ENCODE data around the gene HSPB1. TPM values are rescaled to one million over a fixed set of nuclear protein-coding genes. Genes with fewer than 3 reads are reported as not detected.
A peak's percentile ranks its signal among the peaks of the same experiment; 100 is the strongest.

Gene HSPB1
- total and polyA plus RNA-seq, 7 donors: 1,312 to 5,803 (median 4,364) TPM

- intact Hi-C loops (cut with DNase I): no loop called here
- peak overlapping the region; percentile 84 for H3K27ac ChIP-seq
- TF ChIP-seq CTCF (IDR thresholded peaks at IDR 0.05): no peak
- DNase-seq (no peak), ATAC-seq (no peak)
- no peak overlapping the region for H3K4me3 ChIP-seq
- peaks cover 0 to 16% of the 10 kb centered on the region in 2 donors for H3K36me3 ChIP-seq (ENCODE audit: insufficient read depth in 1 of 2, low read depth in 1 of 2)
- no peaks in the 10 kb centered on the region for H3K9me3 ChIP-seq
- H3K4me1 ChIP-seq: peaks cover 90% of the 10 kb centered on the region
- H3K27me3 ChIP-seq (ENCODE audit: insufficient read depth in 3 of 3, low read length in 2 of 3): no peaks in the 10 kb centered on the region
These were observed 33.6 kb downstream of the HSPB1 start for GRCh38 chr7:76336094-76336493.

- Histone ChIP-seq H3K9me3 (no peaks in the 10 kb centered on the region), H3K4me3 (no peak overlapping the region), H3K27ac (peak overlapping the region; percentile 84), H3K27me3 (ENCODE audit: insufficient read depth in 3 of 3, low read length in 2 of 3) (no peaks in the 10 kb centered on the region), H3K36me3 (ENCODE audit: insufficient read depth in 1 of 2, low read depth in 1 of 2) (peaks cover 0 to 11% of the 10 kb centered on the region in 2 donors), H3K4me1 (peaks cover 92% of the 10 kb centered on the region)
- DNase-seq (no peak), ATAC-seq (no peak)
- no peak for TF ChIP-seq CTCF (IDR thresholded peaks at IDR 0.05)
- 65 to 76% (median 70%) methylated on average over 6 of the region's 6 CpGs for WGBS, 3 donors
- intact Hi-C loops (cut with DNase I): no loop called here
These were observed 34.7 kb downstream of the HSPB1 start for GRCh38 chr7:76337147-76337546.

GRCh38 chr7:76338298-76339084 is 36.0 kb downstream of the HSPB1 start:
- no peaks in the 10 kb centered on the region for H3K9me3 ChIP-seq
- no peaks in the 10 kb centered on the region for H3K27me3 ChIP-seq (ENCODE audit: insufficient read depth in 3 of 3, low read length in 2 of 3)
- no peak for TF ChIP-seq CTCF (IDR thresholded peaks at IDR 0.05)
- no peak overlapping the region for H3K4me3 ChIP-seq
- peaks cover 83% of the 10 kb centered on the region for H3K4me1 ChIP-seq
- intact Hi-C loops (cut with DNase I): no loop called here
- H3K27ac ChIP-seq: peak overlapping the region; percentile 84
- H3K36me3 ChIP-seq (ENCODE audit: insufficient read depth in 1 of 2, low read depth in 1 of 2): peaks cover 0 to 18% of the 10 kb centered on the region in 2 donors
- DNase-seq (no peak), ATAC-seq (no peak)
- WGBS, 3 donors: 40 to 57% (median 42%) methylated on average over 9 of the region's 9 CpGs

- DNase-seq (no peak), ATAC-seq (peak in 1 of 4 donors; percentile 17)
- H3K27ac ChIP-seq: peak overlapping the region; percentile 84
- peaks cover 86% of the 10 kb centered on the region for H3K4me1 ChIP-seq
- no peaks in the 10 kb centered on the region for H3K9me3 ChIP-seq
- H3K27me3 ChIP-seq (ENCODE audit: insufficient read depth in 3 of 3, low read length in 2 of 3): no peaks in the 10 kb centered on the region
- H3K4me3 ChIP-seq: peak overlapping the region; percentile 33
- intact Hi-C loops (cut with DNase I): no loop called here
- TF ChIP-seq CTCF (IDR thresholded peaks at IDR 0.05): no peak
- 55 to 74% (median 56%) methylated on average over 3 of the region's 3 CpGs for WGBS, 3 donors
- H3K36me3 ChIP-seq (ENCODE audit: insufficient read depth in 1 of 2, low read depth in 1 of 2): peaks cover 3 to 40% of the 10 kb centered on the region in 2 donors
These were observed 38.2 kb downstream of the HSPB1 start for GRCh38 chr7:76340617-76341131.

All from psoas muscle (tissue), 8 donors.